GM20431 (cell line): Measurements from ENCODE around the gene MET.
"Not testable (repeated sequence)": the region's sequence is repeated elsewhere in the genome, so short reads cannot be mapped to it uniquely, and the experiment has no call there.

Source experiments
- in situ Hi-C: fragments of 300-500 bp; cut with MseI, MboI; formaldehyde crosslinking; loops from one replicate; pipeline ENCODE4 v1.15.0; 2020; ENCODE audit warnings: low sequenced_read_pairs; ENCODE audit not compliant: unreplicated experiment

MET gene

DNA sequence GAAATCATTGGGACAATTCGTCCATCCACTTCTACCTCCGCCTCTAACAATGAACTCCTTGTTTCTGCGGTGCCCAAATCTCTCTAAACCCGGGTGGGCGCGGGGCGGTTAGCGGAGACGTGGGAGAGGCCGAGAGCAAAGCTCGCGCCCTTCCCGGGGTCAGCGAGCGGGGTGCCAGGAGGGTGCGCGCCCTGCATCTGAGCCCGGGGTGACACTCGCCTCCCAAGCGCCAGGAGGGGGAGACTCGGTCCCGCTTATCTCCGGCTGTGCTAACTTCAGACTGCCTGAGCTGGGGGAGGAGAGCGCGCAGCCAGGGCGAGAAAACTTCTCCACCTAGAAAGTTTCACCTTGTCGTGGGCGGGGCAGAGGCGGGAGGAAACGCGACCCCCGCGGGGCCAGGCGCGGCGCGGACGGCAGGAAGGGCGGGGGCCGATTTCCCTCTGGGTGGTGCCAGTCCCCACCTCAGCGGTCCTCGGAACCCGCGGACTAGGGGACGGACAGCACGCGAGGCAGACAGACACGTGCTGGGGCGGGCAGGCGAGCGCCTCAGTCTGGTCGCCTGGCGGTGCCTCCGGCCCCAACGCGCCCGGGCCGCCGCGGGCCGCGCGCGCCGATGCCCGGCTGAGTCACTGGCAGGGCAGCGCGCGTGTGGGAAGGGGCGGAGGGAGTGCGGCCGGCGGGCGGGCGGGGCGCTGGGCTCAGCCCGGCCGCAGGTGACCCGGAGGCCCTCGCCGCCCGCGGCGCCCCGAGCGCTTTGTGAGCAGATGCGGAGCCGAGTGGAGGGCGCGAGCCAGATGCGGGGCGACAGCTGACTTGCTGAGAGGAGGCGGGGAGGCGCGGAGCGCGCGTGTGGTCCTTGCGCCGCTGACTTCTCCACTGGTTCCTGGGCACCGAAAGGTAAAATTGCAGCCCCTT is at the start of gene MET:
MET (plus strand) TSS at position 516 of the 915 bp plus-strand sequence. CDS start 26,889 bp downstream, outside the sequence.
- in situ Hi-C loops = no loop called here

DNA sequence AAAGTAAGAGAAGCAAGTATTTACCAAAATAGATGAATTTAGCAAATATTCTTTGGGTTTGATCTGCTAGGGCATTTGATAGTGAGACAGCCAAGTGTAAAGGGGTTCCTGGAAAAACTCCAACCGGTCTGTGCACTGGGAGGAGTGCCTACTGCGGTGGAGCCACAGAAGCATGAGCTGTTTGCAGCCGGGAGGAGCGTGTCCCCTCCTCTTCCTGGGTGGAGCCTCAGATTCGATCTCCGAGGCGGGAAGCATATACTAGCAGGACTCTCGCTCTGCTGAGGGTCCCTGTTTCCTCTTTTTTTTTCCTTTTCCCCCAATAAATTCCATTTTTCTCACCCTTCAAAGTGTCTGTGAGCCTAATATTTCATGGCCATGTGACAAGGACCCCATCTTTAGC is 45.1 kb upstream of the MET start:
- in situ Hi-C loops = no loop called here

DNA sequence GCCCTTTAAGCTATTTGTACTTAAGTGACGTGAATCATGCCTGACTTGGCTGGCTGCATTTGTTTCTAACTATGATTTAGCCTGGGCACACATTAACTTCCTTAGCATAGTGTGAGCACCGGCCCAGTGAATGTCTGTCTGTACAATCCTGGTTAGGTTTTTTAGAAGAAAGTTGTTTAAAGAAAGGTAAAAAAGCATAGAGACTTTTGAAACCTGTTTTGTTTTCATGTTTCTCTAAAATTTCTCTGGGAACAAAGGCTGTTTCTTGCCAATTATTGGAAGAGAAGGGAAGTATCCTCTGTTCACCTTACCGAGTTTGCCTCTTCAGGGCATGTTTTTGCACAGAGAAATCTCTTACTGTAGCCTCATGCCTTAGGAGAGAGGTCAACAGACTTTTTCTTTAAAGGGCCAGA is 42.9 kb upstream of the MET start:
- in situ Hi-C loops = no loop called here

DNA sequence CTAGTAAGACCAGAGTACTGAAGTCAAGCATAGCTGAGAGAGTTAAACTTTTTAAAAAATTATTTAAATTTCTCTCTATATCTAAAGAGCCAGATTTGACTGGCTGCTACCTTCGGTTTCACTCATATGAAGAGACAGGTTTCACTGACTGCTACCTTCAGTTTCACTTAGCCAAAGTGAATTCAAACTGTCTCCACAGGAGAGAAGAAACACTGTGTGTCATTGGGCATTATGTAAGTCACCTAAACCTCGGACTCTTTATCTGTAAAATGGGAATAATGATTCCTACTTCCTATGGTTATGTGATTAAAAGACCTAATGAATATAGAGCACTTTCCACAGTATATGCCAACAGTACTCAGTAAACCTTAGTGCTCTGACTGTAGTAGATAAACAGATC is 41.6 kb upstream of the MET start:
- in situ Hi-C loops = no loop called here

DNA sequence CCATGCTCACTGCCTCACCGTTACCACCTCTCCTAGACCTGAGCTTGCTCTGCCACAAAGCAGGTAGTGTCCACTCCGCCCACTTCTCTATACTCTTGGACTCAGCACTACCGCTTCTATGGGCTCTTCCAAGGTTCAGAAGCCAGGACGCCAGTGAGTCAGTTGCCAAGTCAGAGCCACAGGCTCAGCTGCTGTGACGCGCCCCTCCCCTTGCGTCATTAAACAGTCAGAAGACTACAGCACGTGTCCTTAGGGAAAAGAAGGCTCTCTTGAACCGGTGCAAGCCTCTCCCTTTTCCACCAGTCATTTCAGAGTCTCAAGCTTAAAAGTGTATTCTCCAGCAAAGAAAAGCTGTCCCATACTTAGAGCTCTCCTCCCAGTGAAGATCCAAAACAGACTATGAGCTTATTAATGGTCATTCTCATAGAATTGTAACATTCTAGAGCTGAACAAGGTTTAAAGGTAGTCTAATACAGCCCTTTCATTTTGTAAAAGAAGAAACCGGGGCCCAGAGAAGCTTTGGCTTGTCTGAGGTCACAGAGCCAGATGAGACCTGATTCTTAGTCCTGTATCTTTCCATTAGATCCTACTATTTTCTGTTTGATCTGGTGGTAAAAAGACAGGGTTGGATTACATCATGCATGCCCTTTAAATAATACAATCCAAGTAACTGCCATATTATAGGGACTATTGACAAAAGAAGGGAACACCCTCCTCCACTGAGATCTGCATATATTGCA is 40.9 kb upstream of the MET start:
- in situ Hi-C loops = no loop called here

DNA sequence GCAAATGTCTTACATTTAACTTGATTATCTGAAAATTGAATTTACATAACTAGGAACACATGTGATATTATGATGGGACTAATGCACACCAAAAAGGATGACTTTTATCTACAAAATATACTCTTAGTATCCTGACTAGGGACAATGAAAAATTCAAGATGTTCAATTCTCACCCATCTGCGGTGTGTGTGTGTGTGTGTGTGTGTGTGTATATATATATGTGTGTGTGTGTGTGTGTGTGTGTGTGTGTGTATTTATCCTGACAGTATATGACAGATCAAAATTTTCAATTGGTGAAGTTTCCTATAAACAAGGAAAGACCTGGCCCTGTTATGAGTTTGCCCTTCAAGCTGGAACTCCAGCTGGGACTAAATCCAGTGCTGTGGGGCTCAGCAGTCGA is 40.3 kb upstream of the MET start:
- in situ Hi-C loops = no loop called here

DNA sequence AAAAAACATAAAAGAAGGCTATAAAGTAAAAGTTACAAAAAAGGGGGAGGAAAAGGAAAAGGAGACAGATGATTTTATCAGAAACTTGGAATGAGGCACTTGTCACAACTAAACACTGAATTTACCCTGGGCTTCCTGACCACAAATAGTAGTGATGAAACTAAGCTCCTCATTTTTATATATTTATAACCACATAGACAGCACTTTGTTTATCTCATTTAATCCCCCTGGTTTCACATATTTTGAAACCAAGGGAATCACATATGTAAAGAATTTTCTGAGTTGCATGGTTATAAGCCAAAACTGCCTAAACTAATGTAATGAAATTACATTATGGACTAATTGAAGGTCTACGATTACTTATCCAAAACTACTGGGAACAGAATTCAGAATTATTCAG is 39.6 kb upstream of the MET start:
- in situ Hi-C loops = no loop called here

DNA sequence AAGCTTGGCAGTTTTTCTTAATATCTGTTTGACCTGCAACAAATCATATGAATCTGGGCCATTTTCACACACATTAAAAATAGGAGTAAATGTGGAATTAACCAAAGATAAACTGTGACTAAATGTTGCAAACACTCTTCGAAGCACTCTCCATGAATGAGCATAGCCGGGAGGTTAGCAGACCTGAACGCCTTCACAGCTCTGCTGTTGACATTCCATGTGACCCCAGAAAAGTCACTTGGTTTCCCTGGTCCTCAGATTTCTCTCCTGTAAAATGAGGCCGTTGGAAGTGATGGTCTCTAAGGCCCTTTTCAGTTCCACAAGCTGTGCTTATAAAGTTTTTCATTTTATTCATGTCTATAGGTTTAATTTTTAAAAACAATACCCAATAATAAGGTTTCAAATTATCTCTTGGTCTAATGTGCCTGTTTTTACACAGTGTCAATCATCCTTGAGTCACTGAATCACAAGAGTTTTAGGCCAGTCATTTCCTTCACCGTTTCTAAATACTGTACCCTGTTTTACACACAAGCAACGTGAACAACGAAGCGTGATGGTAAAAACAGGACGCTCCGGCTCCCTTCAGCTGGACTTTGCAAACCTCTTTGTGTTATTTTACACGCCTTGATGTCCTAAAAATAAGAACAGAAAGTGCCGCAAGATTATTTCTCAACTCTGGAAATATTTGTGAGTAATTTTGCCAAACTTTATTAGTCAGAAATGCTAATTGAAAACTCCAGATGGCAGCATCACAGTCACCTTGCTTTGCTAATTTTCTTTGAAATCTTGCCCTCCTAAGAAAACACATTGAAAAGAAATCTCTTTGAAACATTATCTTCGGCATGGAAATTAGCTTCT is 38.6 kb upstream of the MET start:
- in situ Hi-C loops = no loop called here

DNA sequence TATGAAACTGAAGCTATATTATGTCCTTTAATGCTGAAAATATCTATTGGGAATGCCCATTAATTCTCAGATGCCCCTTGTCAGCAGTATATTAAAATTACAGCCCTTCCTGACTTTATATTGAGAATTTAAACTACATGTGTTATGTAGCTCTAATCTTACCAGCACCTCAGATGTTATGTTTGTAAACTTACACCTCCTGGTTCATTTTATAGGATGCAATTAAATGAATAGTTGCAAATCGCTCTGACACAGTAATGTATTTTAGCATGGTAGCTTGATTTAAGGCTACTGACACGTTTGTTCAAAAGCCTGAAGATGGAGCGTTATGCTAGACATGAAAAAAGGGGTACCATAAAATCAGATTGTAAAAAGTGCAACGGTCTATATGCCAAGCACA is 35.0 kb upstream of the MET start:
- in situ Hi-C loops = no loop called here

DNA sequence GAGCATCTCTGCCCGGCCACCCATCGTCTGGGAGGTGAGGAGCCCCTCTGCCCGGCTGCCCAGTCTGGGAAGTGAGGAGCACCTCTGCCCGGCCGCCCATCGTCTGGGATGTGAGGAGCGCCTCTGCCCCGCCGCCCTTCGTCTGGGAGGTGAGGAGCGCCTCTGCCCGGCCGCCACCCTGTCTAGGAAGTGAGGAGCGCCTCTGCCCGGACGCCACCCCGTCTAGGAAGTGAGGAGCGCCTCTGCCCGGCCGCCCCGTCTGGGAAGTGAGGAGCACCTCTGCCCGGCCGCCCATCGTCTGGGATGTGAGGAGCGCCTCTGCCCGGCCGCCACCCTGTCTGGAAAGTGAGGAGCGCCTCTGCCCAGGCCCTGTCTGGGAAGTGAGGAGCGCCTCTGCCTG is 33.4 kb upstream of the MET start:
- in situ Hi-C loops = not testable (repeated sequence)

DNA sequence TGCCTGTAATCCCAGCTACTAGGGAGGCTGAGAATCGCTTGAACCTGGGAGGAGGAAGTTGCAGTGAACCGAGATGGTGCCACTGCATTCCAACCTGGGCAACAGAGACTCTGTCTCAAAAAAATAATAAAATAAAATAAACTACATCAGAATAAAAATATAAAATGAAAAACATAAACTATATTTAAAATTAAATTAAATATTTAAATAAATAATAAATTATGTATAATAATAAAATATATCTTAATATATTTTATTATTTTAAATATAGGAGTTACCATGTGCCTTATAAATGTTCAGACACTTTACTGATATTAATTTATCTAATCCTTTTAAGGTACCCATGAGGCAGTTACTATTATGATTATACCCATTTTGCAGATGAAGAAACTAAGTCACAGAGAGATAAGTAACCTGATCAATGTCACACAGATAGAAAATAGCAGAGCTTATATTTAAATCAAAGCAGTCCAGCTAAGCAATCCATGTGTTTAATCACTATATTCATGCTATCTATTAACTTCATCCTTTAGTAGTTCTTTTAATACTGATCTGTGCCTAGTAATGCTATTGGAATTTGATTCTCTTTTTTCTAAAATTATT is 30.3 kb upstream of the MET start:
- in situ Hi-C loops = no loop called here

DNA sequence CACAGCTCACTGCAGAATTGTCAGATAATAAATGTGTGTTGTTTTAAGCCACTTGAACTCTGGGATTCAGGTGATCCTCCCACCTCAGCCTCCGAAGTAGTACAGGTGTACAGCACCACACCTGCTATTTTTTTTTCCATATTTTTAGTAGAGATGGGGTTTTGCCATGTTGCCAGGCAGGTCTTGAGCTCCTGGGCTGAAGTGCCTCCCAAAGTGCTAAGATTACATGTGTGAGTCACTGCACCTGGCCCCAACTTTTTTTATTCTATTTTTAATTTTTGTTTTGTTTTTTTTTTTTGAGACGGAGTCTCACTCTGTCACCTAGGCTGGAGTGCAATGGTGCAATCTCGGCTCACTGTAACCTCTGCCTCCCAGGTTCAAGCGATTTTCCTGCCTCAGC is 28.8 kb upstream of the MET start:
- in situ Hi-C loops = not testable (repeated sequence)

DNA sequence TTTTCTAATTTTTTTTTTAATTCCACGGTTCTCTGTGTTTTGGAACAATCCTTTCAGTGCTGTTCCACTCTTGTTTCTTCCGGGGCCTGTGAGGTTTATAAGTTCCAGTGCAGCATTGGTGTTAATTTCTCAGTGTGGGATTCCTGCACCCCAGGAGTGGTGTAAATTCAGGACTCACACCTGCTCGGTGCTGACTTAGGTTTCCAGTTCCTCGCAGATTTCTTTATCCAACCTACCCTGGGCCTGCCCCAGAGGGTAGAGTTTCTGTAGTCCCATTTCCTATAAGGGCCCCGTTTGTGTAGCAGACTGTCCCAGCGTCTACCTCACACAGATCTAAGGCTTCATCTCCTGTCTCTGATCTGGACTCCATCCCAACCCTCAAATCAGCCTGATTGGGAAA is 27.4 kb upstream of the MET start:
- in situ Hi-C loops = no loop called here

DNA sequence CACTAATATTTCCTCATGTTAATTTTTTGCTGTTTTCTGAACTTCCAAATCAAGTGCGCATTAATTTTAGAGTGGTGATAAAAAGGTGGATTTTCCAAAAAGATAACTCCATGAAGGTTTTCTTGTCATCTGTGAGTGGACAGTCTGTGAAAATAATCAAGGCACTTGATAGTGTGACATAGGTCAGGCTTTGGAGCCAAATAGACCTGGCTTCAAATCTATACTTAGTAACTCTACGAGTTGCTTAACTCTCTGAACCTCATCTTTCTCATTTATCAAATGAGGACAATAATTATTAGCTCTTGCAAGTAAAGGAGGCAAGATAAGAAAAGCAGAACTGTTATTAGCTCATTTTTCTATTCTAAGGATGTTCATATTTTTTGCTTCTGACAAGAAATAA is 24.7 kb upstream of the MET start:
- in situ Hi-C loops = no loop called here

DNA sequence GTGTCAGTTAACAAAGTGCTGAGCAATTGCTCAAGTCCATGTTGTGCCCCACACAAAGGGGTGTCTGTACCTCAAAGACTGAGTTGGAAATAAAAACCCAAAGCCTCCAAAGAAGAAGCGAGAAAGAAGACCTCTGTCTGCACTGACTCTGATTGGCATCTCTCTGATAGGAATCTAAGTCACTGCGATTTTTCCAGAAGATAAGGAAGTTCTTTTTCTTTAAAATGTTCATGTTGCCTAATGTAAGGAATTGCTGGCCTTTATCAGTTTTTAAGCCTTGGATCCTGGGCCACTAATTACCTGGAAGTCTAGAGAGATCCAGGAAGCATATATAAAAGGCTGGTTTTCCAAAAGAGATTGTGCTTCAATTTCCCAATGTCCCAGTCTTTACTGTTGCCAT is 24.1 kb upstream of the MET start:
- in situ Hi-C loops = no loop called here

DNA sequence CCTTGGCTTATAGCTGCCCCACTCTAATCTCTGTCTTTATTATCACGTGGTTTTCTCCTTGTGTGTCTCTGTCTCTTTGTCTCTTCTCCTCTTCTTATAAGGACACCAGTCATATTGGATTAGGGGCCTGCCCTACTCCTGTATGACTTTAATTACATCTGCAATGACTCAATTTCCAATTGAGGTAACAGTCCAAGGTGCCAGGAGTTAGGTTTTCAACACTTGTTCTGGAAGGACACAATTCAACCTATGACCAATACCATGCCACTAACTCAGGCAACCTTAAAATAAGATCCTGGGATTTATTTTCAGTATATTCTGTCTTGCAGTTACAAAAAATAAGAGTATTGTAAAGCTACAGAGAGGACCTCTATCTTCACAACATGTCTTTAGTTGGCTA is 21.6 kb upstream of the MET start:
- in situ Hi-C loops = no loop called here

DNA sequence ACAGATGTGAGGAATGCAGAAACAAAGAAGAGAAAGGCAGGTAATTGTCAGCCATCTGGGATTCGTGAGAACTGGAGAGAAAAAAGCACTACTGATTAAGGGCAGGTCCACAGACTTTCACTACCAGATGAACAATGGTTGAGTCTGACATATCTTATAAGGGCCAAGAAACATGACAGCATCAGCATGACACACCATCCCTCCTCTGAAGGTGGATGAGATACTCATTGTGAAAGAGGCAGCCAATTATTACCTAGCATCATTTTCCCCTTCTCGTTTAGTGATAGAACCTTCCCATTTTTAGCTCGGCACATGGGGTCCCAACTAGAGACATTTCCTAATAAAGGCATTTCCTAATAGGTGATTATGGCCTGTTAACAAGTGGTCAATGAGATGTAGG is 19.2 kb upstream of the MET start:
- in situ Hi-C loops = no loop called here

DNA sequence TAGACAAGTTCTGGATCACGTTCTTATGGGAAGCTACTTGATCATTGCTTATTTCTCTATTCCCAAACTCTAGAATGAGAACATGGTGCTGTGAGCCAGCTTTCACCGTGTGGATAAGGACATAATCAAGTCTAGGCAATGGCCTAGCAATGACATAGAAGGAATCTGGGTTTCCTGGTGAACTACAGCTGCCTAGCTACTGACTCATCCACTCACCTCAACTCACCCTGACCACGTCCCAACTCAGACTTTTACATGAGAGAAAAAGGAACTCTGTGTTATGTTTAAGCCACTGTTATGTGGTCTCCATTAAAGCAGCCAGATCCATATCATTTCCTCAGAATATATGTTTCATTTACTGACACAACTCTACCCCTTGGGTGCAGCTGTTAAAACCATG is 18.8 kb upstream of the MET start:
- in situ Hi-C loops = no loop called here

DNA sequence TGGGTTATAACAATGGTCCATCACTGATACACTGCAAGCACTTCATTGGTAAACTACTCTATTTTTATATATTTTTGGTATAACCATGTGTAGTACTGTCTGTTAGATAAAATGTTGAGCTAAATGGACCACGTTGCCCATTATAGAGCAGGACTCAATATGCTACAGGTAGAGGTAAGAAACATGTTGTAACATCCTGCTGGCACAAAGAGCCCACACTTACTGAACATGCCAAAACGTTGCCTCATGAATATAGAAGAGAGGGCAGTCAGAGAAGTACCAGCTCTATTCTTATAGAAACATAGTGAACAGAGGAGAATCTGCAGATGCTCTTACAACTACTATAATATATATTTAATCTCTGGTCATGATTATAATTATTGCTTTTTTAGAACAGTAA is 18.4 kb upstream of the MET start:
- in situ Hi-C loops = no loop called here

DNA sequence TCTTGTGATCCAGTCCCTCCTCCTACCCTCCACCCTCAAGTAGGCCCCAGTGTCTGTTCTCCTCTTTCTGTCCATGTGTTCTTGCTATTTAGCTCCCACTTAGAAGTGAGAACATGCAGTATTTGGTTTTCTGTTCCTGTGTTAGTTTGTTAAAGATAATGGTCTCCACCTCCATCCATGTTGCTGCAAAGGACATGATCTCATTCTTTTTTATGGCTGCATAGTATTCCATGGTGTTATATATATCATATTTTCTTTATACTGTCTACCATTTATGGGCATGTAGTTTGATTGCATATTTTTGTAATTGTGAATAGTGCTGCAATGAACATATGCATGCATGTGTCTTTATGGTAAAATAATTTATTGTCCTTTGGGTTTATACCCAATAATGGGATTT is 12.7 kb upstream of the MET start:
- in situ Hi-C loops = not testable (repeated sequence)
